H1 (cell line): ENCODE measurements around the gene SNX25.

Experiments
- CTCF ChIP-seq, 3 experiments: IDR thresholded peaks; 1 replicate in 2 of 3; 2 replicates in 1 of 3; pipeline versions ENCODE4 v1.5.1 to v1.6.1; 2011; ENCODE audit warnings: low read length in 3 of 3, mild to moderate bottlenecking in 3 of 3, inconsistent platforms in 2 of 3, low read depth in 1 of 3, moderate library complexity in 1 of 3; ENCODE audit not compliant: insufficient read depth in 1 of 3; ENCODE audit errors: control extremely low read depth in 1 of 3
- EP300 ChIP-seq, 2 experiments: IDR thresholded peaks; 1 replicate in 1 of 2; 2 replicates in 1 of 2; pipeline ENCODE4 v1.6.1; 2011 to 2012; ENCODE audit warnings: low read depth in 2 of 2, low read length in 2 of 2, mild to moderate bottlenecking in 2 of 2, borderline replicate concordance in 1 of 2, inconsistent platforms in 1 of 2, moderate library complexity in 1 of 2
- MAX ChIP-seq: IDR thresholded peaks from 2 replicates; pipeline ENCODE4 v1.6.1; 2012; ENCODE audit warnings: inconsistent platforms
- POLR2A ChIP-seq, 2 experiments: IDR thresholded peaks; 1 replicate in 1 of 2; 2 replicates in 1 of 2; pipeline ENCODE4 v1.6.1; 2011; ENCODE audit warnings: low read depth in 2 of 2, low read length in 2 of 2, mild to moderate bottlenecking in 2 of 2; ENCODE audit errors: control extremely low read depth in 1 of 2
- POLR2AphosphoS5 ChIP-seq: IDR thresholded peaks from 2 replicates; pipeline ENCODE4 v1.6.1; 2011; ENCODE audit warnings: low read depth, low read length
- RAD21 ChIP-seq, 2 experiments: IDR thresholded peaks in 1 of 2; conservative IDR thresholded peaks in 1 of 2; 2 replicates each; pipeline ENCODE4 v1.6.1; 2011; ENCODE audit warnings: low read depth in 2 of 2, low read length in 2 of 2, improper control_type of control experiment in 1 of 2, inconsistent platforms in 1 of 2, mild to moderate bottlenecking in 1 of 2, moderate library complexity in 1 of 2
- SIN3A ChIP-seq, 2 experiments: IDR thresholded peaks in 1 of 2; conservative IDR thresholded peaks in 1 of 2; 2 replicates each; pipeline ENCODE4 v1.6.1; 2011 to 2012; ENCODE audit warnings: low read length in 2 of 2, improper control_type of control experiment in 1 of 2, low read depth in 1 of 2, mild to moderate bottlenecking in 1 of 2
- SP1 ChIP-seq: IDR thresholded peaks from 2 replicates; pipeline ENCODE4 v1.6.1; 2011; ENCODE audit warnings: low read depth, low read length
- SUZ12 ChIP-seq: fragments of 200-600 bp; sonication (generic); IDR thresholded peaks from 2 replicates; pipeline ENCODE4 v1.6.1; 2012; ENCODE audit warnings: mild to moderate bottlenecking, inconsistent platforms, low read length, moderate library complexity, mixed read lengths
- USF2 ChIP-seq: IDR thresholded peaks from 2 replicates; pipeline ENCODE4 v1.6.1; 2011; ENCODE audit warnings: low read length, improper control_type of control experiment

GRCh38 chr4:185282968-185283367 is 73.6 kb downstream of the SNX25 start:
- TF ChIP-seq USF2 = no peak
- no peak for TF ChIP-seq CTCF (IDR thresholded peaks at IDR 0.05; ENCODE audit: control extremely low read depth in 1 of 3, insufficient read depth in 1 of 3, low read depth in 1 of 3, low read length in 3 of 3)
- TF ChIP-seq POLR2AphosphoS5 = no peak
- TF ChIP-seq SUZ12 = no peak
- no peak for TF ChIP-seq RAD21 (IDR thresholded peaks at IDR 0.05 in 1 of 2, conservative IDR thresholded peaks at IDR 0.05 in 1 of 2; ENCODE audit: low read depth in 2 of 2, low read length in 2 of 2)
- TF ChIP-seq EP300 (IDR thresholded peaks at IDR 0.05; ENCODE audit: borderline replicate concordance in 1 of 2, low read depth in 2 of 2, low read length in 2 of 2) = no peak
- TF ChIP-seq POLR2A (IDR thresholded peaks at IDR 0.05; ENCODE audit: control extremely low read depth in 1 of 2, low read depth in 2 of 2, low read length in 2 of 2) = no peak
- no peak for TF ChIP-seq SP1
- TF ChIP-seq SIN3A (conservative IDR thresholded peaks at IDR 0.05 in 1 of 2, IDR thresholded peaks at IDR 0.05 in 1 of 2; ENCODE audit: low read depth in 1 of 2, low read length in 2 of 2) = no peak
- no peak for TF ChIP-seq MAX
